HG03439 (cell line): ENCODE data around the gene FAIM2.

ENCODE experiments used
- ATAC-seq: cut with Tn5 transposase; IDR thresholded peaks from one replicate; pipeline ENCODE4 v1.9.1; 2021; ENCODE audit warnings: mild to moderate bottlenecking, moderate library complexity; ENCODE audit not compliant: unreplicated experiment

Gene FAIM2

GRCh38 chr12:49941556-49942511, 38.1 kb upstream of the FAIM2 start:
- ATAC-seq: no peak

- ATAC-seq: no peak
Observed at GRCh38 chr12:49939707-49940106, 36.0 kb upstream of the FAIM2 start.

- no peak for ATAC-seq
Observed at GRCh38 chr12:49939307-49939706, 35.6 kb upstream of the FAIM2 start.

- no peak for ATAC-seq
Observed at GRCh38 chr12:49937639-49938300, 34.1 kb upstream of the FAIM2 start.

- no peak for ATAC-seq
Observed at GRCh38 chr12:49936925-49937324, 33.2 kb upstream of the FAIM2 start.

- no peak for ATAC-seq
Observed at GRCh38 chr12:49934505-49934904, 30.8 kb upstream of the FAIM2 start.

- no peak for ATAC-seq
Observed at GRCh38 chr12:49933796-49934195, 30.1 kb upstream of the FAIM2 start.

- ATAC-seq: no peak
Observed at GRCh38 chr12:49932533-49933130, 28.9 kb upstream of the FAIM2 start.

- ATAC-seq: no peak
Observed at GRCh38 chr12:49932023-49932422, 28.3 kb upstream of the FAIM2 start.

GRCh38 chr12:49930515-49931288, 27.0 kb upstream of the FAIM2 start:
- no peak for ATAC-seq

GRCh38 chr12:49929581-49929980, 25.9 kb upstream of the FAIM2 start:
- ATAC-seq: no peak

- ATAC-seq: no peak
Observed at GRCh38 chr12:49928471-49928870, 24.8 kb upstream of the FAIM2 start.

- no peak for ATAC-seq
Observed at GRCh38 chr12:49925433-49926204, 21.9 kb upstream of the FAIM2 start.

- no peak for ATAC-seq
Observed at GRCh38 chr12:49924628-49925246, 21.0 kb upstream of the FAIM2 start.

GRCh38 chr12:49923880-49924556, 20.3 kb upstream of the FAIM2 start:
- ATAC-seq: no peak

GRCh38 chr12:49923035-49923644, 19.4 kb upstream of the FAIM2 start:
- ATAC-seq: no peak

GRCh38 chr12:49922349-49923034, 18.8 kb upstream of the FAIM2 start:
- no peak for ATAC-seq

- ATAC-seq: no peak
Observed at GRCh38 chr12:49921936-49922335, 18.2 kb upstream of the FAIM2 start.
